ENCODE measurements around the gene ODAD2. TPM values are rescaled to one million over a fixed set of nuclear protein-coding genes. Genes with fewer than 3 reads are reported as not detected.

The ODAD2 gene
- polyA plus RNA-seq, 1 donor from 2014 or later: not detected

GRCh38 chr10:27832826-27833225 lies 166.1 kb downstream of the ODAD2 start:
- Histone ChIP-seq H3F3A (ENCODE audit: insufficient read depth, low read length, poor library complexity, severe bottlenecking) (no peaks in the 10 kb centered on the region), H3K27me3 (ENCODE audit: insufficient read depth, low read depth, low read length) (no peaks in the 10 kb centered on the region), H3K79me2 (replicated peaks; ENCODE audit: insufficient read depth, low read length) (no peaks in the 10 kb centered on the region), H3K27ac (ENCODE audit: low read length) (no peak overlapping the region), H3K9ac (ENCODE audit: low read length) (no peak overlapping the region), H3K4me3 (ENCODE audit: low read length) (no peak overlapping the region), H2AFZ (ENCODE audit: low read depth, low read length) (no peak overlapping the region), H3K9me3 (ENCODE audit: low read length) (no peaks in the 10 kb centered on the region), H3K9me2 (ENCODE audit: insufficient read depth, low read length) (no peaks in the 10 kb centered on the region), H3K36me3 (ENCODE audit: insufficient read depth, low read length) (no peaks in the 10 kb centered on the region), H3K4me2 (ENCODE audit: low read length) (no peak overlapping the region), H4K20me1 (ENCODE audit: insufficient read depth) (no peaks in the 10 kb centered on the region)
- no peak for TF ChIP-seq POLR2AphosphoS5 (IDR thresholded peaks at IDR 0.05)
- TF ChIP-seq REST (IDR thresholded peaks at IDR 0.05; ENCODE audit: borderline replicate concordance): no peak
- no peak for TF ChIP-seq MXI1 (conservative IDR thresholded peaks at IDR 0.05; ENCODE audit: poor library complexity, severe bottlenecking)
- no peak for TF ChIP-seq CTCF (IDR thresholded peaks at IDR 0.05; ENCODE audit: poor library complexity, severe bottlenecking)
- TF ChIP-seq RAD21 (conservative IDR thresholded peaks at IDR 0.05): no peak

- H3K27me3 ChIP-seq (ENCODE audit: insufficient read depth, low read depth, low read length): no peaks in the 10 kb centered on the region
- TF ChIP-seq EZH2 (IDR thresholded peaks at IDR 0.05; ENCODE audit: borderline replicate concordance, insufficient read depth, low read length, poor library complexity, severe bottlenecking) (no peak), RAD21 (conservative IDR thresholded peaks at IDR 0.05) (no peak), SMC3 (conservative IDR thresholded peaks at IDR 0.05; ENCODE audit: poor library complexity) (no peak), MXI1 (conservative IDR thresholded peaks at IDR 0.05; ENCODE audit: poor library complexity, severe bottlenecking) (no peak), REST (IDR thresholded peaks at IDR 0.05; ENCODE audit: borderline replicate concordance) (no peak), TAF1 (IDR thresholded peaks at IDR 0.05; ENCODE audit: low read depth) (no peak), POLR2AphosphoS5 (IDR thresholded peaks at IDR 0.05) (no peak), CTCF (IDR thresholded peaks at IDR 0.05; ENCODE audit: poor library complexity, severe bottlenecking) (no peak)
- H3K4me2 ChIP-seq (ENCODE audit: low read length): no peak overlapping the region
- no peak overlapping the region for H3K4me3 ChIP-seq (ENCODE audit: low read length)
- no peaks in the 10 kb centered on the region for H3K9me2 ChIP-seq (ENCODE audit: insufficient read depth, low read length)
- H3K9ac ChIP-seq (ENCODE audit: low read length): no peak overlapping the region
- no peaks in the 10 kb centered on the region for H3F3A ChIP-seq (ENCODE audit: insufficient read depth, low read length, poor library complexity, severe bottlenecking)
- H3K9me3 ChIP-seq (ENCODE audit: low read length): no peaks in the 10 kb centered on the region
- H3K27ac ChIP-seq (ENCODE audit: low read length): no peak overlapping the region
- no peaks in the 10 kb centered on the region for H3K79me2 ChIP-seq (replicated peaks; ENCODE audit: insufficient read depth, low read length)
- no peaks in the 10 kb centered on the region for H3K36me3 ChIP-seq (ENCODE audit: insufficient read depth, low read length)
- no peaks in the 10 kb centered on the region for H4K20me1 ChIP-seq (ENCODE audit: insufficient read depth)
- no peak overlapping the region for H2AFZ ChIP-seq (ENCODE audit: low read depth, low read length)
Measured at GRCh38 chr10:27826369-27826768, 172.5 kb downstream of the ODAD2 start.
